ENCODE measurements around the gene MACROH2A1. TPM values are rescaled to one million over a fixed set of nuclear protein-coding genes. Genes with fewer than 3 reads are reported as not detected.
A peak's percentile ranks its signal among the peaks of the same experiment; 100 is the strongest.

The MACROH2A1 gene
- polyA plus RNA-seq, 5 donors, result 224 to 255 (median 240) TPM

DNA sequence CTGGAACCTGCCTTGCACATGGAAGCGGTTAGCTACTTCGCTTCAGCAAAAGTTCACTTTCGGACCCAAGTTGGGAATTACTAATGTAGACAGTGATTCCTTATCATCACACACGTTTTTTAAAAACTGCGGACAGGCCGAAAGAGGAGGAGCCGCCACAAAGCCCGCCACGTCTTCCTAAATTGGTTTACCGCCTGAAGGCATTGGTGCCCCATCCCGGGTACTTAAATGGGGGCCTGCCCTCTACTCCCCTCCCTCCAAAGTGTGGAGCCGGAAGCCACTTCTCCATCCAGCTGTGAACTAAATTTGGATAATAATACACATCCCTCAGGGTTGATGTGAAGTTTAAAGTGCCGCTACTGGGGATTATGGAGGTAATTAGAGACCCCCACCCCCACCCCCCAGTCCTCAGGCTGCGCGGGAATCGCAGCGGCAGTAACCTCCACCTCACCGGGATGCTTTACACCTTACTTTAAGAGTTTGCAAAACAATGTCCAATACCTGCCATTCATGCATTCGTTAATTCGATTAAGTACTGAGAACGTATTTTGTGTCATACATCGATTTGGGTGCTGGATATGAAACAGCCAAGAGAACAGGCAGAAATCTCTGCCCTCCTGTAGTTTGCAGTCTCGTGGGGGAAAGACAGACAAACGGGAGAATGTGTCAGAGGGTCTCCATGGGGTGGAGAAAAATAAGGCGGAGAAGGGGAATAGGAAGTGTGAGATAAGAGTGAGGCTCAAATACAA is 937 bp upstream of the MACROH2A1 start:
- DNase-seq, result peak in 1 of 2 donors; percentile 44

DNA sequence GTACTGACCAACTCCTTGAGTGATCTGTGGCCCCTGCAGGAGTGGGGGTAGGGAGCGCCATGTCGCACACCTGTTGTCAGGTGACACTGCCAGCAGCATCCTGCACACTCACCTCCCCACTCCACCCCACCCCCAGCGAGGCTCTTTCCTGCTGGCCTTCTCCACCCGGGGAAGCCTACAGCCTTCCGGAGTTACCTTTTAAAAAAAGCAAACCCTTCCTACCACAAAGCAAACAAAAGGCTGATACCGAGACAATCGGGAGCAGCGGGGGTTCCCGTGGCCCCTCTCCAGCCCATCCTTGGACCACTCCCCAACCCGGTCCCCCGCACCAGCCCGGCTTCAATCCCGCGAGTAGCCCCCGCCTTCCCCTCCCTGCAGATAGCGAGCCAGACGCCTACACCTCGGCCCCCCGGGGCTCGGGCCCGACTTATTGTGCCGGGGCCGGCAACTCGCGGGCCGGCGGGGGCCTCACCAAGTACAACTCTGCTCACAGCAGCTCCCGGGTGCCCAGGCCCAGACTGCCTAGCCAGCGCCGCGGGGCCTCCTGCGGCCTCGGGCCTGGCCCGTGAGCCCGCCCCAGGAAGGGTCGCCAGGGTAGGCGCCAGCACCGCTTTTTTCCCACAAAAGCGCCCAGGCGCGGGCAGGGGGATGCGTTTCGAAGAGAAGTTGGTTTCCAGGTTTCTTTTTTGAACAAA is 724 bp downstream of the MACROH2A1 start:
- peak in 1 of 2 donors; percentile 15 for DNase-seq

DNA sequence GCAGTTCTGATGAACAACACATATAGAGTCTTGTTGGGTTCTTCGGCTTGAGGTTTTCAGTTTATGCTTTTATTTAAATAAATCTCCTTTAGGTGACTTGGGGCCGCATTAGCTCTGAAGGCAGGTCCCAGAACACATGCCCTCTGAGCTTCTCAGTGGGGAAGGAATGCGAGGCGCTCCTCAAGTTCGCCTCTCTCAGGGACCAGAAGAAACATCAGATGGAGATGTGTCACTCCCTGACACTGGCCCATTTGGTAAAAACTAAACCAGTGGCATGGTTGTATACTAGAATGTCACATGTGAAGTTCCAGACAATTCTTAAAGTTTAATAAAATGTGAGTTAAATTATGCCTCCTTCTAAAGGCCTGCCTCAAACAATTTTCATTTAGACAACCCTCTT is 1.9 kb downstream of the MACROH2A1 start:
- DNase-seq, result no peak

DNA sequence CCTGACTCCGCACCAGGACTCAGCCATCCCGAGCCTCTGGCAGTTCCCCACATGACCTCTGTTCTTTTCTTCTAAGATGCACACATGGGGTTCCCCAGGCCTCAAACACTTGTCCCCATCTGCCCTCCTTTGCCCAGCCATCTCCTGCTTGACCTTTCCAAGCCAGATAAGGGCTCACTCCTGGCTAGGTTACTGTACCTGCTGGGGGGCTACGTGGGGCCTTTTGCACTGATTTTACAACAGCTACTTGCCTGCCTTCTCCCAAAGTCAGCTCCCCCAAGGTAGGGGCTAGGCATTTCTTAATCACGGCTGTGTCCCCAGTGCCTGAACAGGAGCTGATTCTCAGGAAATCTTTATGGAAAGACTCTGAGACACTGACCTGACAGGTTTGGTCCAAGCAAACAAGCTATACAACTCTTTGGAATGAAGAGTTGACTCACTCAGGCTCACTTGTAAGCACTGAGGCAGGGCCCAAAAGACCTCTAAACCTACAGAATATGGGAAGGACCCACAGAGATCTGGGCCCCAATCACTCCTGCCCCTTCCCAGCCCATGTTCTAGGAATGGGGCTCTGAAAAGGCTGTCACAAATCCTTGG is 2.5 kb downstream of the MACROH2A1 start:
- DNase-seq, result no peak

DNA sequence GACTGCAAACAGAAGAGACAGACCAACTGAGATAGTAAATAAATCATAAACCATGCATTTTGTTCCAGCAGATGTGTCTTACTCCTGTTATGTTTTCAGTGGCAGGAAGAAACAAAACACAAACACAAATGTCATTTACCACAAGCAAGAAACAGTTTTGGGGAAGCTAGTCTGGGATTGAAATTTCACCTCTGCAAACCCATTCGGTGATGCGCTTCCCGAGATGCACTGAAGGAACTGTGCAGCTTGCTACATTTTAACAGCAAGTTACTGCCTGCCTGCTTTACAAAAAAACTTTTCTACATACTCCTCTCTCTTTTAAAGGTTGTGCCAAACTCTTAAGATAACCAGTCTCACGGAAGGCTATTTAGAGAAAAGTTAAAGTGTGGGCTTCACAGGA is 3.2 kb downstream of the MACROH2A1 start:
- no peak for DNase-seq

DNA sequence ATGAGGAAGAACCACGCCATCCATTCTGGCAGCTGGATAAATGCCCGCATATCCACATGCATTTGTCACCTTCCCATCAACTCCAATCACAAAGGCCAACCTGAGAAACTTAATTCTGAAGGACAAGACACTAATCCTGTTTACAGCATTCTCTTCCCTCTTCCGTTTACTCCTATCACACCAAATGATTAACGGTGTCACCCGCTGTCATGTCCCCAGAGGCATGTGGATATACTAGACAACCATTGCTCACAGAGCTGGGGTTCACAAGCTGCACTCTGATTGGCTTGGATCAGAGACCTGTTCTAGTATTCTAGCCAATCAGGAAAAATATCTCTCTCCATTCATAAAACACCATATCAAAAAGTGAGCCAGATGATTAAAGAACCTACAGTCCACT is 3.6 kb downstream of the MACROH2A1 start:
- no peak for DNase-seq

DNA sequence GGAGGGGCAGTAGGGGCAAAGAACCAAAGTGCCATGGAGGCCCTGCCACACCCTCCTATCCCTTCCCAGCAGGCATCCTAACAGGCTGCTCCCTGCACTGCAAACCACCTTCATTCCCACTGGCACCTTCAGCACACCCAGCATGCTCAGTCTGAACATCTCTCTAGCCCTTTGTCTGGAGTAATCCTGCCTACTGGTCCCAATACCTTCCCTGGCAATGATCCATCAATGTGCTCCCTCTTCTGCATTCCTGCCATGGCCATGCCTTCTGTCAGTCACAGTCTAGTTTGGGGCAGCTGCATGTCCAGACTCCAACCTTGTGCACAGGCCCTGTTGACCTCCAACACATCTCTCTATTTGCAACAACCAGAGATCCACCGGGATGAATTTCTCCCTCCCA is 4.9 kb downstream of the MACROH2A1 start:
- no peak for DNase-seq

DNA sequence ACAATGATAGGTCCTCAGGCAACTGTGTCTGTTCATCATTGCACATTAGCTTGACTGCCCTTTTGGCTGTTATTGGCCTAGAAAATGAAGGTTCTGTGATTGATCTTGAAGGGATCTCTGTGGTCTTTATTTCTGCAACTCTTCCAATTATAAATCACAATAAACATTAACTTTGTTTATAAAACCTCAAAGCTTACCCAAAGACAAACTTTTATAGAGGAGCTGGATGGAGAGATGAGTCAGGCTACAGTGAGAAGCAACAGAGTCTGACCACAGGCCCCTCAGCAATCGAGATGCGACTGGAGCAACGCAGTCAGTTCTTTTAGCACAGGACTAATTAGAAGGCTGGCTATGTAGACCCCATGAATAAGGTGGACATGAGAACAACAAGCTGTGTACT is 5.3 kb downstream of the MACROH2A1 start:
- DNase-seq, result no peak

DNA sequence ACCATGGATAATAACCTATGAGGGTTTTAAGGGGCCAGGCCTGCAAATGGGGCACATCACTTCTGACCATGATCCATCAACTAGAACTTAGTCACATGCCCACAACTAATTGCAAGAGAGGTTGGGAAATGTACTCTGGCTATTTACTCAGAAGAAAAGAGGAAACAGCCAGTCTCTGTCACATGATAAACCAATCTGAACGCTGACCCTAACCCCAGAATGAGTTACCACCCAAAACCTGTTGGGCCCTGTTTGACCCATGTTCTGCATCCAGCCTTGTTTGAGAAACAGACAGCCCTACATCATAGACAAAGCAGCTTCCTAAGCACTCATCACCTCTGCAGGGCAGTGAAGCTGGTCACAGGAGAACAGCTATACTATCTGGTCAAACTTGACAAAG is 5.8 kb downstream of the MACROH2A1 start:
- DNase-seq, result no peak

DNA sequence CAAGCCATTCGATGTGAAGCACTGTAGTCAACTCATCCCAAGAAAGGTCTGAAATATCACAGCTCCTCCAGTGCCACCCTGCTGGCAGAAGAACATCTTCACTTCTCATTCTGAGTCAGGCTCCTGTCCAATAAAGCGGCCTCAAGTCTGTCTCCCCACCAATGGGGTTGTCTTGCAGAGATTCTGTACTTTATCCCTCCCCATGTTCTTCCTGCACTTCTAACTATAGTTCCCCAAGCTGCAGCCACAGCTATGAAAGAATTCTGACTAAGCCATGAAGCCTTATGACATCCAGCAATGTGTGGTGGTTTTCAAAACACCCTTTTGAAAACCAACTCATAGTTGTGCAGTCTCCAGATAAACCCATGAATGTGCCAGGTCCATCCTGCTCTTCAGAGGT is 6.8 kb downstream of the MACROH2A1 start:
- DNase-seq, result no peak

DNA sequence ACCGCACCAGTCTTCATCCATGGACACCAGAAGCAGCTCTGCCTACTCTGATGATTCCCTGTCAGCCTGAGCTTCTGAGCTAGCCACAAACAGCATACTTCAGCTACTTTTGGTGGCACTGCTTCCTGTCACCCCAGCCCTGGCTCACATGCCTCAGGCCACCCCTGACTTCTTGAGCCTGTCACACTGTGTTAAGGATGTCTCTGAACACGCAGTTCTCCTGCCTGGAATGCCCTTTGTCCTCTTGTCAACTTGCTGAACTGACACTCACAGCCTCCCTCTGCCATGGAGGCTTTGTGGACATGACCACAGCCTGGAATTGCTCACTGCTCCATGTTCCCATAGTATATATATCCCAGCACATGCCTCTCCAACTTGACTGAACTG is 7.2 kb downstream of the MACROH2A1 start:
- no peak for DNase-seq

DNA sequence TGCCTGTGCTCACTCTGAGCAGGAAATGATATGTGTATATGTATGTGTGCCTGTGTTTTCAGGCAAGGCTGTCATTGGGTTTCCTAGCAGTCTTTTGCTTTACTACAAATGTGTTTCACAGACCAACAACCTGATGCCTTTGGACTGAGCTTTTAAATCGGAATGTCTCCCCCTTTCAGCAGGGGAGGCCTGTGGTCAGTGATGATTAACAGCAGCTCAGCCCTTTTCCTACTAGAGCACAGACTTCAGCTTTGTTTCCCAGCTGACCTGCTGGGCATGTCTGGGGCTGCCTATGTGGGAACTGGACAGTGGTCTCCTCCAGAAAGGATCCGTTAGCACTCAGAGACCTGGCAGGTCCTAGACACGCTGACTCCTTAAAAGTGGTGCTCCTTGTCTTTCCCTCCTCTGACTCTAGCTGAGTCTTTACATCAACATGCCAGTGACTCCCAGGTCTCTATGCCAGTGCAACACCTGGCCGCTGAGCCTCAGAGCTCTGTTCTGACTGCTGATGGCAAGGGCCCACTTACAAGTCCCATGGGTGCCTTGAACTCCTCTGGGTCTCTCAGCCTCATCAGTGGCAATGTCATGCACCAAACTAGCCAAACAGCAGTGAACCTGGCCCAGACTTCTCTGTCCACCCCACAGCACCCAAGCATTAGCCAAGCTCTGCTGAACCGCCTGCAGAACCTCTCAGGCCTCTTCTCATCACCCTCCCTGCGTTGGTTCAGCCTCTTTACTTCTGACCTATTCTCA is 7.7 kb downstream of the MACROH2A1 start:
- DNase-seq, result no peak

DNA sequence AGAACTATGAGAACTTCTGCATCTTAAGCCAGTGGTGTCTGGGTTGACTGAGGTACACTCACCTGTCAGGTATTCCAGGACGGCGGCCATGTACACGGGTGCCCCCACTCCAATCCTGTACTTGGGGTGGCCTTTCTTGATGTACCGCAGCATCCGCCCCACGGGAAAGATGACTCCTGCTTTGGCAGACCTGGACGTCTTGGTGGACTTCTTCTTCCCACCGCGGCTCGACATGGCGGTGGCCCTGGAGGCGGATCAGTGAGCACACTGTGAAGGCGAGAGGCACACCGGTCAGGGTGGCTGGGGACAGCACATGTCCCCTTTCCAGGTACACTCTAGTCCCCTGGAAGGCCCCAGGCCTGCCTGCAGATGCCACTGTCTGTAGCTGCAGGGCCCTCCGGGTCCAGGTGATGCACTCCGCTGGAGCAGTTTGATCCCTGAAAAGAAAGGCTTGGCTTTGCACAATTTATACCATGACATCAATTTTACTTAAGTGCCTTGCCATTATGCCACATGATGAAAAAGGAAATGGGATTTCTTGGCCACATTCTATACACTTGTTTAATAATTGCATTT is 10.1 kb downstream of the MACROH2A1 start:
- no peak for DNase-seq

DNA sequence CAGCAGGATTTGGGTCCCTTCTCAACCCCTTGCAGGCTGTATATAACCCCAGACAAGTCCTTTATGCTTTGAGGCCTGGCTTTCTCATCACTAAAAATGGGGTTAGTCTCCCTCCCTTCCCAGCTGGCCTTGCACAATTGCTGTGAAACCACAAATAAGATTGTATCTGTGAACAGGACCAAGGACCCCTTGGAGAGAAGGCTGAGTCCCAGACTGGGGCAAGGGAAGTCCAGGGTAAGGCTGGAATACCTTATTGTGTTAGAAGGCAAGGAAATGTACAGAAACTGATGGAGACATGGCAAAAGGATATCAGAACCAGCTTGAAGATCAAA is 11.4 kb downstream of the MACROH2A1 start:
- no peak for DNase-seq

DNA sequence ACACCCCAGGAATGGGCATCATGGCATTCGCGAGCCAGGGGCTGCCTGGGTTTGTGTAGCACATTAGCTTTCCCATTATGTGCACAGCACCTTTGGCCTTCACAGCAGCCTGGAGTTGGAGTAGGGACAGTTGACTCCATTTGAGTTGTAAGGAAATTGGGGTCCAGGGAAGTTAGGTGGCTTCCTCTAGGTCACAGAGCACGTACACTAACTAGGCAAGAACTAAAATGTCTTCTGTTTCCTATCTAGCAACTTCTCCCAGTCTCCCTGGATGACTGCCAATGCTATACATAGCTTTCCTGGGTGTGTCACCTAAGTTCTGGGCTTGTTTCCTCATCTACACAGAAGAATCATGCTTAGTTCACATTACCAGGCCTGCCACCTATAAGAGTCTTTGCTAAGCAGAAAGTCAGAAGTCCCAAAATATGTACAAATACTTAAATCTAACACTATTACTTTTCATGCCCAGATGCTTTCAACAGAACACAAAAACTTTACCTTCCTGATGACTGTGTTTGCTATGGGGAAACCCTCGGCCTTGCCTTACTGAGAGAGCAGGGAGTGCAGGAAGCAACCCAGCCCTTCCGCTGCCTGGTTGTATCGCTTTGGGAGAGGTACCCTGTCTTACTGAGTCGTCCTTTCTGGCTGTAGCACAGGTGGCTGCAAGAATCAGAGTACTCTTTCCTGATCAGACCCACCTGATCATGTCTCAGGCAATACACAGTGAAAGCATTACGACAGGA is 12.0 kb downstream of the MACROH2A1 start:
- no peak for DNase-seq

DNA sequence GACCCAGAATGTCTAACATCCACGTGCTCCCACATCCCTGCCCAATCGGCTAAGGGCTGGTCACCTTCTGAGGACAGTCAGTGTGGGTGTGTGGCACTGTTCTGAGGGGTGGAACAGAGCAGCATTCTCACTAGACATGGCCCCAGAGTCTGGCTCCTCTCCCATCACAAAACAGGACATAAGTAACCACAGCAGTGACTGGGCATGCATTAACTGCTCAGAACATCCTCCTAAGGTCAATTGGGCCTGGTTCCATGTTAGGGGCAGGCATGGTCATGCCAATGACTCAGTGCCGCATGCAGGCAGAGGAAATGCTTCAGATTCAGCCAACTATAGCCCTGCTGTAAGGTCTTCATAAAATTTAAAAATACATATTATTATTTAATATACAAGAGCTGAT is 12.9 kb downstream of the MACROH2A1 start:
- DNase-seq, result no peak

DNA sequence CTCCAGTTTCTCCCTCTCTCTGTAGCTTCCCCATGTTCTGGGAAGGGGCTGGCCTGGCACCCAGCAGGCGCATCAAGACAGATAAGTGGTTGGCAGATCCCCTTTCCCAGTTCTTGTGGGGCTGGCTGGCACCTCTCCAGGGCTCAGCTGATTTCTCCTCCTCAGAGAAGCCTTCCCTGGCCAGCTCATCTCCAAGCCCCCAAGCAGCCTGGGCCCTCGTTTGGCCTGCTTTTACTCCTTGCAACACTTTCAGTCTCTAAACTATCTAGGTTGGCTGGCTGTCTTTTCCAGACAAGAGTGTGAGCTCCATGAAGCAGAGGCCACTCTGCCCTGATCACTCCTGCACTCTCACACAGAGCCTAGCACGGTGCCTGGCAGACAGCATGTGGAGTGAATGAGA is 13.5 kb downstream of the MACROH2A1 start:
- DNase-seq, result no peak

DNA sequence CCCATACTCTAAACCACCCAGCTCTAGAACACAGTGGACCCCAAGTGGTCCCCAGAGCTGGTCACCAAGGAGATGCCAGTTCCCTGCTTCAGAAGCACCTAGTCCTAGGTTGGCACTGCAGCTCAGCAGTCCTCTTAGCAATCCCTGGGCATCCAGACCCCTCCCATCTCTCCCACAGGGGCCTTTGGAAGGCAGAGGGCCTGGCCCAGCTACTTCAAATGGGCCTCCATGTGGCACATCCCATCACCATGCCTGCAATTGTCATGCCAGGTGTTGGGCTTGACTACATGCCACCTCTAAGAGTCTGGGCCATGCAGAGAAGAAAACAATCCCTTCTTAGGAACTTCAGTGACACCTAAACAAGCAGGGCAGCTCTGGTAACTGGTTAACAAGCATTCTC is 14.1 kb downstream of the MACROH2A1 start:
- DNase-seq, result no peak

DNA sequence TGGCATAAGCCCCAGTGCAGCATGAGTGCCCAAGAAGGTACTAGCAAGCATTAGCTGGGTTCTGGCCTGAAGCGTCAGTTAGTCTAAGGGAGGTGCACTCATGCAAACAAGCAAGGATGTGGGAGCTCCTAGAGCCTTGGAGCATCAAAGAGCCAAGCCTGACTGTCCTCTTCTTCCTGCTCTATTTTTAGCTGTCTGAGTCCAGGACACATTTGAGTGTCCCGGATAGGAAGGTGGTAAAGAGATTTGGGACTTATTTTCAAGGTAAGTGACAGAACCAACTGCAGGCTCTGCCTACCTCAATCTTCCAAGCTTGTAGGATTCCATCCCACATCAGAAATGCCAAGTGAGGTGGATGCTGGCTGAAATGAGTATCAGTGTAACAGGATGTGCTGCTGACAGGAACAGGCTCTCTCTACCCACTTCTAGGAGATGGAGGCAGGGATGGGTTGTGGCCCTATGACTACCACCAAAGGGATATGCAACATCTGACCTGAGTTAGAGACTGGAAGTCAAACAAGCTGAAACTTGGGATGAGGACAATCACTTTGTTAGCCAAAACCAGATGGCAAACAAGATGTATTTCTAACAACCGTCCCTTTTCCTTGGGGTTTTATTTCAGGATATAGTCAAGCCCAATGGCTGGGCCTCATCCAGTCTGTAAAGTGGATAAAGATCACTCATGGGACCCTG is 15.1 kb downstream of the MACROH2A1 start:
- no peak for DNase-seq

DNA sequence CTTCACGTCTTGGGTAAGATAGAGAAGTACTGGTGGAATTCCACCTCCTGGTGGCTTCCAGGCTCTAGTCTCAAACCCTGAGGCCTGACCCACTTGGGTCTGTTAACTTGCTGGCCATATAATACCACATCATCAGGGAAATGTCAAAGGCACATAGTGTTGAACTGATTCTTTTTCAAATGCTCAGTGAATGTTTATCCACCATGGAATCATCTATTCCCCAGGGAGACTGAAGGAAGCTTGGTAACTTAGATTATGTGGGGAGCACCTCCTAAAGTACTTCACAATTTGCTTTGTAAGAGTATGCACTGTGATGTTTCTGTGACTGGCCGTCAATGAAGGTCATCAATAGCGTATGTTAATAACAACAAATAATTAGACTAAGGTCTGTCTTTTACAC is 16.1 kb downstream of the MACROH2A1 start:
- no peak for DNase-seq
